ENCODE measurements around the gene ZNF335. TPM values are rescaled to one million over a fixed set of nuclear protein-coding genes. Genes with fewer than 3 reads are reported as not detected.

The ZNF335 gene
- total and polyA plus RNA-seq, 2 of the 8 experiments (the other 6 are each of a cell fraction or from before 2014, with no cell fraction given), result 12.4 to 14.6 TPM

DNA sequence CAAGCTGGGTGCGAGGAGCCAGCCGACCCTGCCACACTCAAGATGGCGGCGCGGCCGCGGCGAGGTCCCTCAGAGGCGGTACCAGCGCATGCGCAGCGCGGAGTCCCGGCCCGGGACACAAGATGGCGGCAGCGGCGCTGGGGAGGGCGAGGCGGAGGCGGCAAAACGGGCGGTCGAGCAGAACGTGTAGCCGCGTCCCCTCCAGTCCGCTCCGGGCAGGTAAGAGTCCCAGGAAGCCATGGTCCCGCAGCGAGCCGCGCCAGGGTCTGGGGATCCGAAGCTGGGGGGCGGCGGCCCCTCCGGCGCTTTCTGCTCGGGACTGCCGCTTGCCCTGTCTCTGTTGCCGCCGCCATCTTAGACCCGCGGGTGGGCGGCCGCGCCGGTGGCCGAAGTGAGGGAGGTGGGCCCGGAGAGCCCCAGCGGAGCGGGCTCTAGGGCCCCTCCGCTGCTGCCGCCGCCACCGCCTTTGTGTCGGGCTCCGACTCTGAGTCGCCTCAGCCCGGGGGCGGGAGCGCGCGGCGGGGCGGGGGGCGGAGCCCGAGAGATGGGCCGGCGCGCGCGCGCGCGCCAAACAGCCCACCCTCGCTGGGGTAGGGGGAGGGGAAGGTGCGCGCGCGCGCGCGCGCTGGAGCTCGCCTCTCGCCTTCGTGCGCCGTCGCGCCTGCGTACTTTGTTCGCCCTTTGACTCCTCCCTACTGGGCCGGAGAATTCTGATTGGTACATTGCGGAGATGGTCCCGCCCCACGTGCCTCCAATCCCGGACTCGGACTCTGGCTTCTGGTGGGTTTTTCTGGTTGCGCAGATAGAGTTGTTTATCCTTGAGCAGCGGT is 37.2 kb downstream of the ZNF335 start, which contains the start of gene PCIF1 (continued):
- TF ChIP-seq NRF1 (IDR thresholded peaks at IDR 0.05; ENCODE audit: low read depth, low read length) (peak; percentile 94), ASH2L (IDR thresholded peaks at IDR 0.05; ENCODE audit: low read length) (peak; percentile 78), PHF8 (conservative IDR thresholded peaks at IDR 0.05; ENCODE audit: low read depth, low read length) (peak; percentile 100), HDAC2 (IDR thresholded peaks at IDR 0.05; ENCODE audit: borderline replicate concordance in 1 of 2, low read depth in 2 of 2, low read length in 2 of 2) (no peak), BRCA1 (IDR thresholded peaks at IDR 0.05; ENCODE audit: low read depth, low read length) (no peak), EGR1 (IDR thresholded peaks at IDR 0.05; ENCODE audit: borderline replicate concordance, low read depth, low read length) (no peak), SIN3A (conservative IDR thresholded peaks at IDR 0.05 in 1 of 2, IDR thresholded peaks at IDR 0.05 in 1 of 2; ENCODE audit: low read depth in 1 of 2, low read length in 2 of 2) (peak in 1 of 2 experiments; percentile 1; a peak in 2 of 4 replicates), CEBPB (IDR thresholded peaks at IDR 0.05; ENCODE audit: low read depth, low read length) (no peak), SUZ12 (IDR thresholded peaks at IDR 0.05; ENCODE audit: low read length) (no peak), TAF1 (IDR thresholded peaks at IDR 0.05; ENCODE audit: low read depth, low read length) (peak; percentile 98), GTF2F1 (IDR thresholded peaks at IDR 0.05; ENCODE audit: borderline replicate concordance, low read depth, low read length) (peak; percentile 43; the same call in 1 of the 2 replicates), FOSL1 (IDR thresholded peaks at IDR 0.05; ENCODE audit: insufficient read depth, low read depth, low read length) (0 out of 2 replicates have a peak, but pooled peaks have one; percentile 58), EP300 (IDR thresholded peaks at IDR 0.05; ENCODE audit: borderline replicate concordance in 1 of 2, low read depth in 2 of 2, low read length in 2 of 2) (peak in 1 of 2 experiments; percentile 21; a peak in 1 of 3 replicates), YY1 (IDR thresholded peaks at IDR 0.05; ENCODE audit: low read depth, low read length) (peak; percentile 99), KDM4A (IDR thresholded peaks at IDR 0.05; ENCODE audit: low read depth, low read length, severe bottlenecking) (peak; percentile 61)
- TF ChIP-seq, protein P1, sequence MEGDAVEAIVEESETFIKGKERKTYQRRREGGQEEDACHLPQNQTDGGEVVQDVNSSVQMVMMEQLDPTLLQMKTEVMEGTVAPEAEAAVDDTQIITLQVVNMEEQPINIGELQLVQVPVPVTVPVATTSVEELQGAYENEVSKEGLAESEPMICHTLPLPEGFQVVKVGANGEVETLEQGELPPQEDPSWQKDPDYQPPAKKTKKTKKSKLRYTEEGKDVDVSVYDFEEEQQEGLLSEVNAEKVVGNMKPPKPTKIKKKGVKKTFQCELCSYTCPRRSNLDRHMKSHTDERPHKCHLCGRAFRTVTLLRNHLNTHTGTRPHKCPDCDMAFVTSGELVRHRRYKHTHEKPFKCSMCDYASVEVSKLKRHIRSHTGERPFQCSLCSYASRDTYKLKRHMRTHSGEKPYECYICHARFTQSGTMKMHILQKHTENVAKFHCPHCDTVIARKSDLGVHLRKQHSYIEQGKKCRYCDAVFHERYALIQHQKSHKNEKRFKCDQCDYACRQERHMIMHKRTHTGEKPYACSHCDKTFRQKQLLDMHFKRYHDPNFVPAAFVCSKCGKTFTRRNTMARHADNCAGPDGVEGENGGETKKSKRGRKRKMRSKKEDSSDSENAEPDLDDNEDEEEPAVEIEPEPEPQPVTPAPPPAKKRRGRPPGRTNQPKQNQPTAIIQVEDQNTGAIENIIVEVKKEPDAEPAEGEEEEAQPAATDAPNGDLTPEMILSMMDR (IDR thresholded peaks at IDR 0.05; ENCODE audit: control extremely low read depth in 1 of 3, insufficient read depth in 1 of 3, low read depth in 1 of 3, low read length in 3 of 3), result no peak; a peak in 1 of 4 replicates
- TF ChIP-seq, protein P2, sequence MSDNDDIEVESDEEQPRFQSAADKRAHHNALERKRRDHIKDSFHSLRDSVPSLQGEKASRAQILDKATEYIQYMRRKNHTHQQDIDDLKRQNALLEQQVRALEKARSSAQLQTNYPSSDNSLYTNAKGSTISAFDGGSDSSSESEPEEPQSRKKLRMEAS (IDR thresholded peaks at IDR 0.05), result peak; percentile 16; the same call in 1 of the 2 replicates
- TF ChIP-seq, protein P3, sequence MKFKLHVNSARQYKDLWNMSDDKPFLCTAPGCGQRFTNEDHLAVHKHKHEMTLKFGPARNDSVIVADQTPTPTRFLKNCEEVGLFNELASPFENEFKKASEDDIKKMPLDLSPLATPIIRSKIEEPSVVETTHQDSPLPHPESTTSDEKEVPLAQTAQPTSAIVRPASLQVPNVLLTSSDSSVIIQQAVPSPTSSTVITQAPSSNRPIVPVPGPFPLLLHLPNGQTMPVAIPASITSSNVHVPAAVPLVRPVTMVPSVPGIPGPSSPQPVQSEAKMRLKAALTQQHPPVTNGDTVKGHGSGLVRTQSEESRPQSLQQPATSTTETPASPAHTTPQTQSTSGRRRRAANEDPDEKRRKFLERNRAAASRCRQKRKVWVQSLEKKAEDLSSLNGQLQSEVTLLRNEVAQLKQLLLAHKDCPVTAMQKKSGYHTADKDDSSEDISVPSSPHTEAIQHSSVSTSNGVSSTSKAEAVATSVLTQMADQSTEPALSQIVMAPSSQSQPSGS (IDR thresholded peaks at IDR 0.05; ENCODE audit: low read length), result no peak

Data from H1 (cell line).